HCT116 (cell line): ENCODE measurements around the gene DISP2. TPM values are rescaled to one million over a fixed set of nuclear protein-coding genes. Genes with fewer than 3 reads are reported as not detected.

Experiments used
- ATAC-seq: fragments of 200-7000 bp; cut with Tn5 transposase; 2 replicates; pipeline ENCODE4 v1.9.1; 2020; ENCODE audit warnings: mild to moderate bottlenecking, moderate library complexity
- BruUV-seq: library from RNA; stranded (reverse); fragments of 400-500 nt; replicated peaks from 2 replicates; lab custom pipeline; 2021; lab: Mats Ljungman, UMichigan
- CTCF ChIA-PET: fragments of 300-600 bp; sonication (Branson Sonifier 250); formaldehyde crosslinking; loops from one replicate; lab custom pipeline; 2021; ENCODE audit warnings: antibody characterized with exemption; lab: Charles Lee
- POLR2A ChIA-PET: fragments of 300-600, 350-600 bp; sonication (Branson Sonifier 250); formaldehyde crosslinking; loops from one replicate; lab custom pipeline; 2021; ENCODE audit warnings: antibody characterized with exemption; lab: Charles Lee
- RAD21 ChIA-PET, 2 experiments: fragments of 300-600 bp; sonication (Branson Sonifier 250); formaldehyde crosslinking; loops; one replicate each; lab custom pipeline; 2023; ENCODE audit warnings: low total read pairs in 2 of 2; ENCODE audit not compliant: uncharacterized antibody in 2 of 2, unreplicated experiment in 2 of 2, low non-redundant PET in 1 of 2; lab: Charles Lee
- DNase-seq: peaks from one replicate; pipeline ENCODE4 v3.0.0-alpha.2; 2010; ENCODE audit warnings: low read depth, low spot score
- H2AFZ ChIP-seq: fragments of 200-600 bp; shearing (Covaris generic), sonication (generic); 2 replicates; pipeline ENCODE4 v1.6.1; 2017; ENCODE audit warnings: low read depth, mixed run types, mixed read lengths, antibody characterized with exemption, low read length; ENCODE audit not compliant: poor library complexity, severe bottlenecking
- H3K27ac ChIP-seq: 2 replicates; pipeline ENCODE4 v1.5.1; 2012; ENCODE audit warnings: low read depth, low read length
- H3K27me3 ChIP-seq: fragments of 200-600 bp; sonication (generic); 2 replicates; pipeline ENCODE4 v1.6.1; 2016; ENCODE audit warnings: mixed run types, low read length, mixed read lengths; ENCODE audit not compliant: insufficient read depth
- H3K36me3 ChIP-seq, 2 experiments: fragments of 200-500 bp in 1 of 2; fragments of 200-600 bp in 1 of 2; sonication (Bioruptor generic) in 1 of 2; sonication (generic) in 1 of 2; 2 replicates each; pipeline versions ENCODE4 v1.5.1 to v1.6.1; 2014 to 2016; ENCODE audit warnings: low read length in 2 of 2, inconsistent platforms in 1 of 2, mixed read lengths in 1 of 2, mixed run types in 1 of 2; ENCODE audit not compliant: insufficient read depth in 2 of 2, control insufficient read depth in 1 of 2
- H3K4me1 ChIP-seq, 2 experiments: fragments of 200-600 bp in 1 of 2; sonication (generic) in 1 of 2; 2 replicates each; pipeline versions ENCODE4 v1.5.1 to v1.6.1; 2012 to 2017; ENCODE audit warnings: low read length in 2 of 2, inconsistent platforms in 1 of 2, mild to moderate bottlenecking in 1 of 2, mixed read lengths in 1 of 2, mixed run types in 1 of 2, moderate library complexity in 1 of 2; ENCODE audit not compliant: insufficient read depth in 2 of 2, control insufficient read depth in 1 of 2
- H3K4me2 ChIP-seq: fragments of 200-600 bp; sonication (generic); 2 replicates; pipeline ENCODE4 v1.6.1; 2017; ENCODE audit warnings: mixed run types, low read length, mixed read lengths
- H3K4me3 ChIP-seq, 2 experiments: fragments of 200-600 bp in 1 of 2; sonication (generic) in 1 of 2; replicated peaks in 1 of 2; 2 replicates each; pipeline ENCODE4 v1.5.1; 2011 to 2016; ENCODE audit warnings: low read length in 2 of 2, control low read depth in 1 of 2, low read depth in 1 of 2, mild to moderate bottlenecking in 1 of 2, mixed read lengths in 1 of 2, mixed run types in 1 of 2
- H3K79me2 ChIP-seq: fragments of 200-600 bp; sonication (generic); 2 replicates; pipeline ENCODE4 v1.6.1; 2017; ENCODE audit warnings: mild to moderate bottlenecking, mixed run types, low read length, moderate library complexity, mixed read lengths; ENCODE audit not compliant: insufficient read depth
- H3K9ac ChIP-seq: fragments of 200-600 bp; sonication (generic); 2 replicates; pipeline ENCODE4 v1.6.1; 2016; ENCODE audit warnings: low read length, mixed read lengths
- H3K9me2 ChIP-seq: fragments of 200-600 bp; sonication (generic), shearing (Covaris generic); 2 replicates; pipeline ENCODE4 v1.6.1; 2017; ENCODE audit warnings: mixed run types, mild to moderate bottlenecking, moderate library complexity; ENCODE audit not compliant: insufficient read depth
- H3K9me3 ChIP-seq, 2 experiments: fragments of 200-500 bp in 1 of 2; fragments of 200-600 bp in 1 of 2; sonication (Bioruptor generic) in 1 of 2; sonication (generic) in 1 of 2; 2 replicates each; pipeline ENCODE4 v1.6.1; 2014 to 2017; ENCODE audit warnings: low read length in 2 of 2, mixed read lengths in 2 of 2, inconsistent platforms in 1 of 2, low read depth in 1 of 2, mild to moderate bottlenecking in 1 of 2, mixed run types in 1 of 2, moderate library complexity in 1 of 2; ENCODE audit not compliant: control insufficient read depth in 1 of 2, insufficient read depth in 1 of 2
- H4K20me1 ChIP-seq: fragments of 200-600 bp; sonication (generic), shearing (Covaris generic); 2 replicates; pipeline ENCODE4 v1.6.1; 2017; ENCODE audit warnings: mixed run types, mild to moderate bottlenecking, moderate library complexity; ENCODE audit not compliant: insufficient read depth
- JUND ChIP-seq: IDR thresholded peaks from 2 replicates; pipeline ENCODE4 v1.6.1; 2012
- REST ChIP-seq: IDR thresholded peaks from 2 replicates; pipeline ENCODE4 v1.6.1; 2012; ENCODE audit warnings: low read depth
- SIN3A ChIP-seq: IDR thresholded peaks from 2 replicates; pipeline ENCODE4 v1.6.1; 2012; ENCODE audit warnings: low read depth
- intact Hi-C: fragments of 100-400 bp; cut with micrococcal nuclease; formaldehyde crosslinking; loops from 2 replicates; pipeline ENCODE4 v1.10.0; 2022
- total RNA-seq: library from RNA; stranded (reverse); gene quantifications from one replicate; pipeline ENCODE4 v1.2.1, GENCODE V29; 2021; ENCODE audit not compliant: unreplicated experiment

DISP2 gene
- total RNA-seq, 1 experiment from 2014 or later: 3.3 TPM

- ATAC-seq: no peak
- no peak overlapping the region for H3K4me2 ChIP-seq
- RAD21 ChIA-PET: no interaction called here
- CTCF ChIA-PET: no interaction called here
- no peaks in the 10 kb centered on the region for H3K27me3 ChIP-seq
- H3K9ac ChIP-seq: no peak overlapping the region
- H3K9me3 ChIP-seq: no peaks in the 10 kb centered on the region
- H3K36me3 ChIP-seq: no peaks in the 10 kb centered on the region
- H3K27ac ChIP-seq: no peak overlapping the region
- TF ChIP-seq JUND (no peak), REST (no peak), SIN3A (no peak)
- TF ChIP-seq, all 23 proteins: peak for 0
- Histone ChIP-seq H2AFZ (no peak overlapping the region), H4K20me1 (no peaks in the 10 kb centered on the region), H3K9me2 (no peaks in the 10 kb centered on the region), H3K4me1 (peaks cover 7 to 16% of the 10 kb centered on the region in 2 experiments; a peak in 3 of 4 replicates), H3K4me3 (no peak overlapping the region), H3K79me2 (no peaks in the 10 kb centered on the region)
- intact Hi-C loops: no loop called here
- DNase-seq: no peak
- POLR2A ChIA-PET: no interaction called here
- BruUV-seq: no TSS peak
Observed at GRCh38 chr15:40365624-40366456, 7.8 kb downstream of the DISP2 start.
